SK-N-SH (cell line): ENCODE results near the gene CXADR.

Experiments
- EP300 ChIP-seq, 2 experiments: IDR thresholded peaks; 2 replicates each; pipeline versions ENCODE4 v1.4.0 to v1.6.1; 2012; ENCODE audit warnings: borderline replicate concordance in 1 of 2, low read depth in 1 of 2, low read length in 1 of 2
- EZH2phosphoT487 ChIP-seq: fragments of 200-600 bp; sonication (generic); IDR thresholded peaks from 2 replicates; pipeline ENCODE4 v1.6.1; 2017; ENCODE audit warnings: low read depth, mixed run types, mild to moderate bottlenecking, antibody characterized with exemption, moderate library complexity, borderline replicate concordance
- FOXJ3 ChIP-seq: sonication (generic); formaldehyde crosslinking; IDR thresholded peaks from 2 replicates; pipeline ENCODE4 v1.5.1; 2020; ENCODE audit warnings: mild to moderate bottlenecking, missing genetic modification reagents
- FOXM1 ChIP-seq: IDR thresholded peaks from 2 replicates; pipeline ENCODE4 v1.4.0; 2012; ENCODE audit warnings: low read depth, mild to moderate bottlenecking
- GATA2 ChIP-seq: sonication (generic); formaldehyde crosslinking; IDR thresholded peaks from 2 replicates; pipeline ENCODE4 v1.5.0; 2020; ENCODE audit warnings: mild to moderate bottlenecking, missing genetic modification reagents
- MXI1 ChIP-seq: IDR thresholded peaks from 2 replicates; pipeline ENCODE4 v1.6.1; 2012; ENCODE audit warnings: mild to moderate bottlenecking, low read depth, low read length, improper control_type of control experiment
- NFIC ChIP-seq: IDR thresholded peaks from 2 replicates; pipeline ENCODE4 v1.4.0; 2012; ENCODE audit warnings: borderline replicate concordance
- POLR2AphosphoS5 ChIP-seq: IDR thresholded peaks from 2 replicates; pipeline ENCODE4 v1.6.1; 2012; ENCODE audit warnings: low read depth, low read length
- REST ChIP-seq: IDR thresholded peaks from 2 replicates; pipeline ENCODE4 v1.6.1; 2012; ENCODE audit warnings: mild to moderate bottlenecking, low read depth, low read length, moderate library complexity
- RFX5 ChIP-seq: IDR thresholded peaks from 2 replicates; pipeline ENCODE4 v1.6.1; 2012; ENCODE audit warnings: mild to moderate bottlenecking, improper control_type of control experiment, low read length
- SIN3A ChIP-seq: IDR thresholded peaks from 2 replicates; pipeline ENCODE4 v1.6.1; 2012; ENCODE audit warnings: low read depth, mild to moderate bottlenecking, low read length, moderate library complexity, borderline replicate concordance
- TAF1 ChIP-seq: IDR thresholded peaks from 2 replicates; pipeline ENCODE4 v1.6.1; 2012; ENCODE audit warnings: low read depth, mild to moderate bottlenecking, low read length, moderate library complexity, borderline replicate concordance
- YY1 ChIP-seq: IDR thresholded peaks from 2 replicates; pipeline ENCODE4 v1.4.0; 2012; ENCODE audit warnings: low read depth, mild to moderate bottlenecking
- TF ChIP-seq, protein P1 (sequence below): fragments of 200-600 bp; sonication (generic); IDR thresholded peaks from 2 replicates; pipeline ENCODE4 v1.6.1; 2017; ENCODE audit warnings: antibody characterized with exemption, mild to moderate bottlenecking, moderate library complexity

- TF ChIP-seq, protein P1, sequence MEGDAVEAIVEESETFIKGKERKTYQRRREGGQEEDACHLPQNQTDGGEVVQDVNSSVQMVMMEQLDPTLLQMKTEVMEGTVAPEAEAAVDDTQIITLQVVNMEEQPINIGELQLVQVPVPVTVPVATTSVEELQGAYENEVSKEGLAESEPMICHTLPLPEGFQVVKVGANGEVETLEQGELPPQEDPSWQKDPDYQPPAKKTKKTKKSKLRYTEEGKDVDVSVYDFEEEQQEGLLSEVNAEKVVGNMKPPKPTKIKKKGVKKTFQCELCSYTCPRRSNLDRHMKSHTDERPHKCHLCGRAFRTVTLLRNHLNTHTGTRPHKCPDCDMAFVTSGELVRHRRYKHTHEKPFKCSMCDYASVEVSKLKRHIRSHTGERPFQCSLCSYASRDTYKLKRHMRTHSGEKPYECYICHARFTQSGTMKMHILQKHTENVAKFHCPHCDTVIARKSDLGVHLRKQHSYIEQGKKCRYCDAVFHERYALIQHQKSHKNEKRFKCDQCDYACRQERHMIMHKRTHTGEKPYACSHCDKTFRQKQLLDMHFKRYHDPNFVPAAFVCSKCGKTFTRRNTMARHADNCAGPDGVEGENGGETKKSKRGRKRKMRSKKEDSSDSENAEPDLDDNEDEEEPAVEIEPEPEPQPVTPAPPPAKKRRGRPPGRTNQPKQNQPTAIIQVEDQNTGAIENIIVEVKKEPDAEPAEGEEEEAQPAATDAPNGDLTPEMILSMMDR = no peak
- TF ChIP-seq REST (no peak), RFX5 (no peak), EZH2phosphoT487 (no peak), NFIC (no peak), MXI1 (no peak), POLR2AphosphoS5 (no peak), TAF1 (no peak), YY1 (no peak), EP300 (IDR thresholded peaks at IDR 0.05; ENCODE audit: borderline replicate concordance in 1 of 2, low read depth in 1 of 2, low read length in 1 of 2) (no peak), FOXJ3 (CRISPR knock-in tag) (no peak), FOXM1 (no peak), SIN3A (no peak), GATA2 (CRISPR knock-in tag) (no peak)
Observed at GRCh38 chr21:17538576-17538975, 25.7 kb downstream of the CXADR start.
